HG03045 (cell line): ENCODE results near the gene CAMK2G.
"Not testable (repeated sequence)": the region's sequence is repeated elsewhere in the genome, so short reads cannot be mapped to it uniquely, and the experiment has no call there.

Source experiments
- ATAC-seq: cut with Tn5 transposase; IDR thresholded peaks from one replicate; pipeline ENCODE4 v1.9.1; 2021; ENCODE audit warnings: mild to moderate bottlenecking, moderate library complexity; ENCODE audit not compliant: unreplicated experiment

Gene CAMK2G

GRCh38 chr10:73798927-73799560, 75.3 kb downstream of the CAMK2G start:
- ATAC-seq = no peak

GRCh38 chr10:73798087-73798486, 76.3 kb downstream of the CAMK2G start:
- ATAC-seq = no peak

- ATAC-seq = no peak
Measured at GRCh38 chr10:73797324-73798025, 76.9 kb downstream of the CAMK2G start.

- ATAC-seq = no peak
Measured at GRCh38 chr10:73796766-73797165, 77.6 kb downstream of the CAMK2G start.

GRCh38 chr10:73796035-73796434, 78.3 kb downstream of the CAMK2G start:
- ATAC-seq = not testable (repeated sequence)

GRCh38 chr10:73795491-73795890, 78.9 kb downstream of the CAMK2G start:
- ATAC-seq = not testable (repeated sequence)

GRCh38 chr10:73793456-73793855, 80.9 kb downstream of the CAMK2G start:
- ATAC-seq = no peak

- ATAC-seq = no peak
Measured at GRCh38 chr10:73791871-73792400, 82.4 kb downstream of the CAMK2G start.

GRCh38 chr10:73790886-73791625, 83.3 kb downstream of the CAMK2G start:
- no peak for ATAC-seq

- no peak for ATAC-seq
Measured at GRCh38 chr10:73789659-73790055, 84.7 kb downstream of the CAMK2G start.

GRCh38 chr10:73788864-73789658, 85.3 kb downstream of the CAMK2G start:
- ATAC-seq = no peak

- not testable (repeated sequence) for ATAC-seq
Measured at GRCh38 chr10:73787031-73787800, 87.1 kb downstream of the CAMK2G start.

GRCh38 chr10:73786512-73786885, 87.9 kb downstream of the CAMK2G start:
- ATAC-seq = no peak

GRCh38 chr10:73785721-73786511, 88.4 kb downstream of the CAMK2G start:
- ATAC-seq = peak; percentile 30

GRCh38 chr10:73785211-73785720, 89.1 kb downstream of the CAMK2G start, which contains the start of gene ZSWIM8:
TSS of gene ZSWIM8 (plus strand) at chr10:73785606. CDS start at chr10:73785879, 273 bp downstream.
- ATAC-seq = peak; percentile 78

GRCh38 chr10:73782749-73783085, 91.6 kb downstream of the CAMK2G start:
- ATAC-seq = no peak

GRCh38 chr10:73781879-73782748, 92.2 kb downstream of the CAMK2G start, which contains the start of gene CHCHD1:
TSS of gene CHCHD1 (plus strand) at chr10:73782048. CDS start at chr10:73782076, 28 bp downstream.
- ATAC-seq = peak; percentile 51

GRCh38 chr10:73781548-73781878, 92.8 kb downstream of the CAMK2G start:
- ATAC-seq = no peak
